HAP-1 (cell line): ENCODE data around the gene AADACL4.

Experiments used
- DNase-seq, 2 experiments: peaks; one replicate each; pipeline ENCODE4 v3.0.0-alpha.2; 2016 to 2020; ENCODE audit warnings: low spot score in 2 of 2
- H3K27me3 ChIP-seq: fragments of 250-450 bp; sonication (Bioruptor Pico); 2 replicates; pipeline ENCODE4 v1.5.1; 2020; ENCODE audit warnings: low read depth, mild to moderate bottlenecking, moderate library complexity
- H3K36me3 ChIP-seq: fragments of 250-450 bp; sonication (Bioruptor Pico); replicated peaks from 2 replicates; pipeline ENCODE4 v1.5.1; 2020; ENCODE audit warnings: mild to moderate bottlenecking
- H3K4me1 ChIP-seq: fragments of 250-450 bp; sonication (Bioruptor Pico); 2 replicates; pipeline ENCODE4 v1.5.1; 2020; ENCODE audit warnings: mild to moderate bottlenecking
- H3K4me3 ChIP-seq: fragments of 250-450 bp; sonication (Bioruptor Pico); 2 replicates; pipeline ENCODE4 v1.5.1; 2020; ENCODE audit warnings: mild to moderate bottlenecking, moderate library complexity
- H3K9me3 ChIP-seq: fragments of 250-450 bp; sonication (Bioruptor Pico); 2 replicates; pipeline ENCODE4 v1.5.1; 2020; ENCODE audit warnings: mild to moderate bottlenecking, moderate library complexity
- in situ Hi-C: fragments of 300-500 bp; cut with MboI; formaldehyde crosslinking; loops from 3 replicates; pipeline ENCODE4 v1.14.3; 2020; ENCODE audit warnings: low sequenced_read_pairs, inconsistent platforms, mixed read lengths

Gene AADACL4

GRCh38 chr1:12643785-12644184 lies at the start of gene AADACL4:
Gene AADACL4 (plus strand): TSS chr1:12644085. CDS start chr1:12644547, 462 bp downstream.
- in situ Hi-C loops, result no loop called here
- no peaks in the 10 kb centered on the region for H3K36me3 ChIP-seq
- no peaks in the 10 kb centered on the region for H3K4me1 ChIP-seq
- H3K9me3 ChIP-seq, result peaks cover 23% of the 10 kb centered on the region
- DNase-seq, result no peak
- H3K27me3 ChIP-seq, result no peaks in the 10 kb centered on the region
- H3K4me3 ChIP-seq, result no peak within 1 kb of the TSS

- DNase-seq, result no peak
- Histone ChIP-seq H3K9me3 (no peaks in the 10 kb centered on the region), H3K4me3 (no peak overlapping the region), H3K27me3 (no peaks in the 10 kb centered on the region), H3K36me3 (no peaks in the 10 kb centered on the region), H3K4me1 (no peaks in the 10 kb centered on the region)
- in situ Hi-C loops, result no loop called here
Measured at GRCh38 chr1:12594490-12594889, 49.4 kb upstream of the AADACL4 start.

DNA sequence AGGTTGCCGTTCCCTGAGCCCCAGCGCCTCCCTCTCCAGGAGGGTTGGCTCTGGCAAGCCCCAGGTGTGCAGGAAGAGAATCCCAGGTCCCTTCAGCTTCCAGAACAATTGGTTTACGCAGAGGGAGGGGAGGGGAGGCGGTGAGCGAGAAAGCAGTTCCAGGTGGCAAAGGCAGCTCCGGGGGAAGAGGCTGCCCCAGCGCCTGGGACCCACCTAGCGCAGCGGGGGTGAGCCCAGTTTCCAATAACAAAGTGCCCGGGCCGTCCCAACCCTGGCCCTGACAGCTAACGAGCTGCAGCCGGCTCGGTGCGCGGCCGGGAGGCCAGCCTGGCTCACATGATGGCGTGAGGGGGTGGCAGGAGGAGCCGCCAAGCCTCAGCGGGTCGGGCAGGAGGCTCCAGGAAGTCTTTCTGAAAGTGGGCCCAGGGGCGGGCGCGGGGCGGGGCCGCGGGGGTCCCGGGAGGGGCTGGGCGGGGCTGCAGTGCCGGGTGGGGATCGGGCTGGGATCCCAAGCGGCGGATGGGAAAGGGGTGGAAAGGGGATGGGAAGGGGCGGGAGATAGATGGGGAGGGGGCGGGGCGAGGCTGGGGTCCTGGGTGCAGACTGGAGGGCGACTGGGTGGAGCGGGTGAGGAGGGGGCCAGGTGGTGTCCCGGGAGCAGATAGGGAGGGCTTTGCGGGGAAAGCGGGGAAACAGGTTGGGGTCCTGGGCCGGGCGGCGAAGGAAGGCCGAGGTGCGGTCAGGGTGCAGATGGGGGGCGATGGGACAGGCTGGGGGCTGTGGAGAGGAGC lies 48.7 kb upstream of the AADACL4 start:
- DNase-seq, result no peak
- no peaks in the 10 kb centered on the region for H3K4me1 ChIP-seq
- in situ Hi-C loops, result no loop called here
- H3K4me3 ChIP-seq, result no peak overlapping the region
- H3K27me3 ChIP-seq, result no peaks in the 10 kb centered on the region
- no peaks in the 10 kb centered on the region for H3K9me3 ChIP-seq
- H3K36me3 ChIP-seq, result no peaks in the 10 kb centered on the region

- Histone ChIP-seq H3K36me3 (no peaks in the 10 kb centered on the region), H3K9me3 (no peaks in the 10 kb centered on the region), H3K27me3 (no peaks in the 10 kb centered on the region), H3K4me1 (no peaks in the 10 kb centered on the region), H3K4me3 (no peak overlapping the region)
- in situ Hi-C loops, result no loop called here
- no peak for DNase-seq
Measured at GRCh38 chr1:12595757-12596006, 48.2 kb upstream of the AADACL4 start.

GRCh38 chr1:12596007-12596821 lies 47.7 kb upstream of the AADACL4 start:
- no peak overlapping the region for H3K4me3 ChIP-seq

GRCh38 chr1:12597792-12598191 lies 46.1 kb upstream of the AADACL4 start:
- no peaks in the 10 kb centered on the region for H3K9me3 ChIP-seq
- H3K4me1 ChIP-seq, result no peaks in the 10 kb centered on the region
- in situ Hi-C loops, result no loop called here
- DNase-seq, result no peak
- H3K27me3 ChIP-seq, result no peaks in the 10 kb centered on the region
- no peaks in the 10 kb centered on the region for H3K36me3 ChIP-seq
- no peak overlapping the region for H3K4me3 ChIP-seq

More at GRCh38 chr1:12596007-12596821, 47.7 kb upstream of the AADACL4 start:
- H3K27me3 ChIP-seq, result no peaks in the 10 kb centered on the region
- no peaks in the 10 kb centered on the region for H3K9me3 ChIP-seq
- no peak for DNase-seq
- H3K36me3 ChIP-seq, result no peaks in the 10 kb centered on the region
- in situ Hi-C loops, result no loop called here
- no peaks in the 10 kb centered on the region for H3K4me1 ChIP-seq

GRCh38 chr1:12598974-12599373 lies 44.9 kb upstream of the AADACL4 start:
- no peaks in the 10 kb centered on the region for H3K36me3 ChIP-seq
- no peaks in the 10 kb centered on the region for H3K9me3 ChIP-seq
- no peak overlapping the region for H3K4me3 ChIP-seq
- no peaks in the 10 kb centered on the region for H3K27me3 ChIP-seq
- no peaks in the 10 kb centered on the region for H3K4me1 ChIP-seq
- in situ Hi-C loops, result no loop called here
- DNase-seq, result no peak

DNA sequence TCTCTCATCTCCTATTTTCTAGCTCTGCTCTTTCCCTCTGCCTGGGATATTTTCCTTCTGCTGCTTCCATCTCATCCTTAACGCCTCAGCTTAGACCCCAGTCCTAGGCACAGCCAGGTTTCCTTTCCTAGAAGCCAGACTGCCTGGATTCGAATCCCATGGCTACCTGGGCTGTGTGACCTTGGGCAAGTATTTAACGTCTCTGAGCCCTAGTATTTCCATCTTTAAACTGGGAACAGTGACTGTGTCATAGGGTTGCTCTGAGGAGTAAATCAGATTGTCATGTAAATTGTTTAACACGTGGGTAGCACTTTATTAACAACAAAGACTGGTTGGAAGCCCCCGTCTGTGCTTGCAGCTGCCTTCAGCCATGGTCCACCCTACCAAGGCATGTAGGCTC lies 44.2 kb upstream of the AADACL4 start:
- no peaks in the 10 kb centered on the region for H3K27me3 ChIP-seq
- H3K36me3 ChIP-seq, result no peaks in the 10 kb centered on the region
- no peak for DNase-seq
- in situ Hi-C loops, result loop anchor here (25.0 kb wide), 1 partner anchor 287 kb away; no protein-coding TSS in a partner anchor
- no peak overlapping the region for H3K4me3 ChIP-seq
- no peaks in the 10 kb centered on the region for H3K9me3 ChIP-seq
- peaks cover 5% of the 10 kb centered on the region for H3K4me1 ChIP-seq

GRCh38 chr1:12600335-12600734 lies 43.5 kb upstream of the AADACL4 start:
- Histone ChIP-seq H3K4me1 (peaks cover 5% of the 10 kb centered on the region), H3K36me3 (no peaks in the 10 kb centered on the region), H3K9me3 (no peaks in the 10 kb centered on the region), H3K4me3 (no peak overlapping the region), H3K27me3 (no peaks in the 10 kb centered on the region)
- in situ Hi-C loops, result loop anchor here (25.0 kb wide), 1 partner anchor 288 kb away; no protein-coding TSS in a partner anchor
- DNase-seq, result no peak

- Histone ChIP-seq H3K27me3 (no peaks in the 10 kb centered on the region), H3K36me3 (no peaks in the 10 kb centered on the region), H3K4me1 (peaks cover 5% of the 10 kb centered on the region), H3K4me3 (no peak overlapping the region), H3K9me3 (no peaks in the 10 kb centered on the region)
- in situ Hi-C loops, result loop anchor here (25.0 kb wide), 1 partner anchor 289 kb away; no protein-coding TSS in a partner anchor
- DNase-seq, result peak; percentile 65 to 79
Measured at GRCh38 chr1:12600880-12601633, 42.8 kb upstream of the AADACL4 start.

DNA sequence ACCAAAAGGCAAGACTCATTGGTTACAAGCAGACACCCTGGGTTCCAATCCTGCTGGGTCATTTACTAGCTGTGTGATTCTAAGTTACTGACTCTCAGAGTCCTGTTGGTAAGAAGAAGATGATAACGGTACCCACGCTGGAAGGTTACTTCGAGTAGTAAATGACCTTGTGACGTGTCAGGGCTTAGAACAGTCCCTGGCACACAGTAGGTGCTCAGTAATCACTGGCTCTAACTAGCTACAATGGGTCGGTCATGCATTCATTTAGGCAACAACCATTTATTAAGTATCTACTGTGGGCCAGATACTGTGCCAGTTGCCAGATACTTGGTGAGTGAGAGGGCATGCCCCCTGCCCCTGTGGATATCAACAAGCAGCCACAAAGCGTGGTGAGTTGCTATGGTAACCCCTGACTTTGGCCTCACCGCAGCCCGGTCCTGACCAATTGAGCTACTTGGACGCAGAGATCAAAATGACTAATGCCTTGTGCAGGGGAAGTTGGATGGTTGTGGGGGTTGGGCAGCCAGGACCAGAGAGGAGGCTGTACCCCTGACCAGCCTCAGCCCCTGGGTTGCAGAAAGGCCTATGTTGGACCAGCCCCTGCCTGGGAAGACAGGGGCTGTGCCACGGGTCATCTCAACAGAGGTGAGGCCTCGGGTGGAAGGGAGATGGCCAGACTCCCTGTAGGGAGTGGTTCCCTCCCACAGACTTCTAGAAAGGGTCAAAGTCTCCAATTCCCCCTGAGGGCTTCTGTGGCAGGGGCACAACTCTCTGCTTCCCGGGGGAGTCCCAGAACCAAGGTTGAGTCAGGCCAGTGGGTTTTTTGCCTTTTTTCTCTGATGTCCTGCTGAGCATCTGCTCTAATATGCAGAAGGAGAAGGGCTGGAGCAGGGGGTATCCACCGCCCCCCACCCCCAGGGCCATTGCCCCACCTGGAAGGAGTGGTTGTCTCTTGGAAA lies 41.9 kb upstream of the AADACL4 start:
- Histone ChIP-seq H3K4me1 (peaks cover 5% of the 10 kb centered on the region), H3K4me3 (no peak overlapping the region), H3K36me3 (no peaks in the 10 kb centered on the region), H3K27me3 (no peaks in the 10 kb centered on the region), H3K9me3 (no peaks in the 10 kb centered on the region)
- no peak for DNase-seq
- in situ Hi-C loops, result loop anchor here (25.0 kb wide), 1 partner anchor 290 kb away; no protein-coding TSS in a partner anchor

DNA sequence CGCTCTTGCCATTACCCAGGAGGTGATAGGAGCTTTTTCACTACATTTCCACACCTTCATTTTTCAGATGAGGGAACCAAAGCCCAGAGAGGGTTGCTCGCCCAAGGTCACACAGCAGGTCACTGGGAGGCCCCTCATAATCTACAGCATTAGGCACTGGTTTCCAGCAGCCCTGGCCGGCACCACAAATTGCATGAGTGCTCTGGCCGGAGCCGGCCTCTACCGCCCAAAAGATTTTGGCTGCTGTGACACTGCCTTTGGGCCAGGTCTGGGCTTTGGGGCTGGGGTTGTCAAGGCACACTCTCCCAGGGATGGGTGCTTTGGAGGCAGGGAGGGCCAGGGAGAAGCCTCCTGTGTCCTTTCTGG lies 41.2 kb upstream of the AADACL4 start:
- peaks cover 5% of the 10 kb centered on the region for H3K4me1 ChIP-seq
- no peaks in the 10 kb centered on the region for H3K27me3 ChIP-seq
- in situ Hi-C loops, result loop anchor here (25.0 kb wide), 1 partner anchor 290 kb away; no protein-coding TSS in a partner anchor
- no peak for DNase-seq
- H3K4me3 ChIP-seq, result no peak overlapping the region
- H3K36me3 ChIP-seq, result no peaks in the 10 kb centered on the region
- H3K9me3 ChIP-seq, result peaks cover 3% of the 10 kb centered on the region; the same call in 1 of the 2 replicates

DNA sequence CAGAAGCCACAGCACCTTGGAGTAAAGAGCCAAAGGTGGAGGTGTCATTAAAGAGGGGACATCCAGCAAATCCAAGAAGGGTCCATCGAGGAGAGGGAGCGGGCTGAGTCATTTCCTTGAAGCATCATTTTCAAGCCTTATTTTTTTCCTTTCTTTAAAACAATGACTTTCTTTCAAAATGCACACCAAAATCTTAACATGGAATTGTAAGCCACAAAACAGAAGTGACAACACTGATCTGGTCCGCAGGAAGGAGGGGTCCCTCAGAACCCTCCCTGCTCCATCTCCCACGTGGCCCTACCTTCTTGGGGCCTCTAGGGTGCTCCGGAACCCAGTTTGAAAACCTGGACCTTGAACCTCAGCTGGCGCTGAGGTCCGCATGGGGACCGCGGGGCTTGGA lies 40.7 kb upstream of the AADACL4 start:
- Histone ChIP-seq H3K9me3 (peaks cover 3% of the 10 kb centered on the region; the same call in 1 of the 2 replicates), H3K36me3 (no peaks in the 10 kb centered on the region), H3K4me1 (peaks cover 5% of the 10 kb centered on the region), H3K27me3 (no peaks in the 10 kb centered on the region), H3K4me3 (no peak overlapping the region)
- DNase-seq, result no peak
- in situ Hi-C loops, result loop anchor here (25.0 kb wide), 1 partner anchor 291 kb away; no protein-coding TSS in a partner anchor
